ENCODE data around the gene EFNA3. TPM values are rescaled to one million over a fixed set of nuclear protein-coding genes. Genes with fewer than 3 reads are reported as not detected.

Gene EFNA3
- total RNA-seq, 1 experiment from 2014 or later, result 12.5 TPM

DNA sequence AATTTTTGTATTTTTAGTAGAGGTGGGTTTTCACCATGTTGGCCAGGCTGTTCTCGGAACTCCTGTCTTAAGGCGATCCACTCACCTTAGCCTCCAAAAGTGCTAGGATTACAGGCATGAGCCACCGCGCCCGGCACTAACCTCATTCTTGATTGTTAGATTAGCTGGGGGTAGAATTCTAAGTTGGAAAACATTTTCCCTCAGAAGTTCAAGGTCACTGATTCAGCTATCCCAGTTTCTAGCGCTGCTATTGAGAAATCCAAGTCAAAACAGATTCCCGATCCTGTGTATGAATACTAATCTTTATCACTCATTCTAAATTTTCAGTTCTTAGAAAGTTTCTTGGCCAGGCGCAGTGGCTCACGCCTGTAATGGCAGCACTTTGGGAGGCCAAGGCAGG lies 24.7 kb downstream of the EFNA3 start:
- no peak overlapping the region for H3K4me3 Mint-ChIP-seq

DNA sequence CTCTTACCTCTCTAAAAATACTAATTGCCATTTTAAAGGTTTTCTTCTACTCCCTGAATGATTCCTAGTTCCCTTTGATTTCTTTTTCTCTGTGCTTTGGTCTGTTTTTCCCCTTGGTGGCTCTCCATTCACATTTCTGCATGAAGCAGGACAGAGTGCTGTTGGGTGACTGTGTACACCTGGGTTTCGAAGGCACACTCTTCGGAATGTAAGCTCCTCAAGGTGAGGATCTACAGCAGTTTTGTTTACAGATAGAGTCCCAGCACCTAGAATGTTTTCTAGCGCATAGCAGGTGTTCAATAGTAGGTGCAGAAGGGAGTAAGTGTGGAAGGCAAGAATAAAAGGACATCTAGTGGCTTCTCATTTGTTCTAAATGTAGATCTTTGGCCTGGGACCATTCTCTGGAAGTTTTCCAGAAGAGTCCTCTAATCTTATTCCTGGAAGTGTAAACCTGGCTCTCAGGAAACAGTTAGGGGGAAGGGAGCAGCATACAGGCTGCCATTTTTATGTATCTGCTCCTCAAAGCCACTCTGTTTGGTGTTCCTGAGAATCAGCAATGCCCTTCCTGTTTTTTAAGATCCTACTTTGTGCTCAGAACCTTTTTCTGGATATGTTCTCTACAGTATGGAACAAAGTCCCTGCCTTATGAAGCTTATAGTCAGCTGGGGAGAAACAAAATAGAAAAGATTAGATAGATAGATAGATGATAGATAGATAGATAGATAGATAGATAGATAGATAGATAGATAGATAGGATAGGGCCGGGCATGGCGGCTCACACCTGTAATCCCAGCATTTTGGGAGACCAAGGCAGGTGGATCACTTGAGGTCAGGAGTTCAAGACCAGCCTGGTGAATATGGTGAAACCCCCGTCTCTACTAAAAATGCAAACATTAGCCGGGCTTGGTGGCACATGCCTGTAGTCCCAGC lies 26.2 kb downstream of the EFNA3 start:
- Mint-ChIP-seq H3K4me1 (no peaks in the 10 kb centered on the region), H3K9me3 (no peaks in the 10 kb centered on the region), H3K27ac (no peak overlapping the region), H3K27me3 (ENCODE audit: low read depth) (peaks cover 14% of the 10 kb centered on the region), H3K4me3 (no peak overlapping the region), H3K36me3 (no peaks in the 10 kb centered on the region)
- DNase-seq (ENCODE audit: low spot score), result no peak
- CTCF ChIA-PET, result interaction anchor here (0.8 to 3.2 kb wide), 4 partner anchors 10 to 63 kb away, joined by 3 to 17 read pairs (median 6); no protein-coding TSS in a partner anchor
- no peak for ATAC-seq
- POLR2A ChIA-PET, result no interaction called here
- TF ChIP-seq, protein P1, sequence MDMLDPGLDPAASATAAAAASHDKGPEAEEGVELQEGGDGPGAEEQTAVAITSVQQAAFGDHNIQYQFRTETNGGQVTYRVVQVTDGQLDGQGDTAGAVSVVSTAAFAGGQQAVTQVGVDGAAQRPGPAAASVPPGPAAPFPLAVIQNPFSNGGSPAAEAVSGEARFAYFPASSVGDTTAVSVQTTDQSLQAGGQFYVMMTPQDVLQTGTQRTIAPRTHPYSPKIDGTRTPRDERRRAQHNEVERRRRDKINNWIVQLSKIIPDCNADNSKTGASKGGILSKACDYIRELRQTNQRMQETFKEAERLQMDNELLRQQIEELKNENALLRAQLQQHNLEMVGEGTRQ (CRISPR knock-in tag; IDR thresholded peaks at IDR 0.05), result no peak
- TF ChIP-seq ZNF232 (CRISPR knock-in tag; IDR thresholded peaks at IDR 0.05) (no peak), OVOL2 (CRISPR knock-in tag; IDR thresholded peaks at IDR 0.05; ENCODE audit: borderline replicate concordance) (no peak), FOXJ3 (CRISPR knock-in tag; IDR thresholded peaks at IDR 0.05; ENCODE audit: borderline replicate concordance) (no peak), RELA (CRISPR knock-in tag; IDR thresholded peaks at IDR 0.05; ENCODE audit: borderline replicate concordance) (no peak), ZNF121 (CRISPR knock-in tag; IDR thresholded peaks at IDR 0.05) (no peak), ZBTB21 (CRISPR knock-in tag; IDR thresholded peaks at IDR 0.05; ENCODE audit: borderline replicate concordance) (no peak), ZNF396 (CRISPR knock-in tag; IDR thresholded peaks at IDR 0.05; ENCODE audit: borderline replicate concordance) (no peak), IRF2 (CRISPR knock-in tag; IDR thresholded peaks at IDR 0.05; ENCODE audit: borderline replicate concordance, low read depth) (no peak)
- TF ChIP-seq, protein P2, sequence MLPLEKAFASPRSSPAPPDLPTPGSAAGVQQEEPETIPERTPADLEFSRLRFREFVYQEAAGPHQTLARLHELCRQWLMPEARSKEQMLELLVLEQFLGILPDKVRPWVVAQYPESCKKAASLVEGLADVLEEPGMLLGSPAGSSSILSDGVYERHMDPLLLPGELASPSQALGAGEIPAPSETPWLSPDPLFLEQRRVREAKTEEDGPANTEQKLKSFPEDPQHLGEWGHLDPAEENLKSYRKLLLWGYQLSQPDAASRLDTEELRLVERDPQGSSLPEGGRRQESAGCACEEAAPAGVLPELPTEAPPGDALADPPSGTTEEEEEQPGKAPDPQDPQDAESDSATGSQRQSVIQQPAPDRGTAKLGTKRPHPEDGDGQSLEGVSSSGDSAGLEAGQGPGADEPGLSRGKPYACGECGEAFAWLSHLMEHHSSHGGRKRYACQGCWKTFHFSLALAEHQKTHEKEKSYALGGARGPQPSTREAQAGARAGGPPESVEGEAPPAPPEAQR (CRISPR knock-in tag; IDR thresholded peaks at IDR 0.05), result no peak
- TF ChIP-seq, protein P3, sequence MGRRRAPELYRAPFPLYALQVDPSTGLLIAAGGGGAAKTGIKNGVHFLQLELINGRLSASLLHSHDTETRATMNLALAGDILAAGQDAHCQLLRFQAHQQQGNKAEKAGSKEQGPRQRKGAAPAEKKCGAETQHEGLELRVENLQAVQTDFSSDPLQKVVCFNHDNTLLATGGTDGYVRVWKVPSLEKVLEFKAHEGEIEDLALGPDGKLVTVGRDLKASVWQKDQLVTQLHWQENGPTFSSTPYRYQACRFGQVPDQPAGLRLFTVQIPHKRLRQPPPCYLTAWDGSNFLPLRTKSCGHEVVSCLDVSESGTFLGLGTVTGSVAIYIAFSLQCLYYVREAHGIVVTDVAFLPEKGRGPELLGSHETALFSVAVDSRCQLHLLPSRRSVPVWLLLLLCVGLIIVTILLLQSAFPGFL (CRISPR knock-in tag; IDR thresholded peaks at IDR 0.05; ENCODE audit: borderline replicate concordance), result no peak
- TF ChIP-seq, protein P4, sequence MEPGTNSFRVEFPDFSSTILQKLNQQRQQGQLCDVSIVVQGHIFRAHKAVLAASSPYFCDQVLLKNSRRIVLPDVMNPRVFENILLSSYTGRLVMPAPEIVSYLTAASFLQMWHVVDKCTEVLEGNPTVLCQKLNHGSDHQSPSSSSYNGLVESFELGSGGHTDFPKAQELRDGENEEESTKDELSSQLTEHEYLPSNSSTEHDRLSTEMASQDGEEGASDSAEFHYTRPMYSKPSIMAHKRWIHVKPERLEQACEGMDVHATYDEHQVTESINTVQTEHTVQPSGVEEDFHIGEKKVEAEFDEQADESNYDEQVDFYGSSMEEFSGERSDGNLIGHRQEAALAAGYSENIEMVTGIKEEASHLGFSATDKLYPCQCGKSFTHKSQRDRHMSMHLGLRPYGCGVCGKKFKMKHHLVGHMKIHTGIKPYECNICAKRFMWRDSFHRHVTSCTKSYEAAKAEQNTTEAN (CRISPR knock-in tag; IDR thresholded peaks at IDR 0.05), result no peak
- TF ChIP-seq, protein P5, sequence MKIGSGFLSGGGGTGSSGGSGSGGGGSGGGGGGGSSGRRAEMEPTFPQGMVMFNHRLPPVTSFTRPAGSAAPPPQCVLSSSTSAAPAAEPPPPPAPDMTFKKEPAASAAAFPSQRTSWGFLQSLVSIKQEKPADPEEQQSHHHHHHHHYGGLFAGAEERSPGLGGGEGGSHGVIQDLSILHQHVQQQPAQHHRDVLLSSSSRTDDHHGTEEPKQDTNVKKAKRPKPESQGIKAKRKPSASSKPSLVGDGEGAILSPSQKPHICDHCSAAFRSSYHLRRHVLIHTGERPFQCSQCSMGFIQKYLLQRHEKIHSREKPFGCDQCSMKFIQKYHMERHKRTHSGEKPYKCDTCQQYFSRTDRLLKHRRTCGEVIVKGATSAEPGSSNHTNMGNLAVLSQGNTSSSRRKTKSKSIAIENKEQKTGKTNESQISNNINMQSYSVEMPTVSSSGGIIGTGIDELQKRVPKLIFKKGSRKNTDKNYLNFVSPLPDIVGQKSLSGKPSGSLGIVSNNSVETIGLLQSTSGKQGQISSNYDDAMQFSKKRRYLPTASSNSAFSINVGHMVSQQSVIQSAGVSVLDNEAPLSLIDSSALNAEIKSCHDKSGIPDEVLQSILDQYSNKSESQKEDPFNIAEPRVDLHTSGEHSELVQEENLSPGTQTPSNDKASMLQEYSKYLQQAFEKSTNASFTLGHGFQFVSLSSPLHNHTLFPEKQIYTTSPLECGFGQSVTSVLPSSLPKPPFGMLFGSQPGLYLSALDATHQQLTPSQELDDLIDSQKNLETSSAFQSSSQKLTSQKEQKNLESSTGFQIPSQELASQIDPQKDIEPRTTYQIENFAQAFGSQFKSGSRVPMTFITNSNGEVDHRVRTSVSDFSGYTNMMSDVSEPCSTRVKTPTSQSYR (CRISPR knock-in tag; IDR thresholded peaks at IDR 0.05), result no peak

More for the DNA sequence above, 24.7 kb downstream of the EFNA3 start:
- no peak for DNase-seq (ENCODE audit: low spot score)
- ChIA-PET CTCF (interaction anchor here (1.0 to 2.4 kb wide), 5 partner anchors 12 to 70 kb away, joined by 3 to 10 read pairs (median 6); partner anchors contain the start of gene KRTCAP2), POLR2A (no interaction called here)
- ATAC-seq, result no peak
- TF ChIP-seq, protein P6, sequence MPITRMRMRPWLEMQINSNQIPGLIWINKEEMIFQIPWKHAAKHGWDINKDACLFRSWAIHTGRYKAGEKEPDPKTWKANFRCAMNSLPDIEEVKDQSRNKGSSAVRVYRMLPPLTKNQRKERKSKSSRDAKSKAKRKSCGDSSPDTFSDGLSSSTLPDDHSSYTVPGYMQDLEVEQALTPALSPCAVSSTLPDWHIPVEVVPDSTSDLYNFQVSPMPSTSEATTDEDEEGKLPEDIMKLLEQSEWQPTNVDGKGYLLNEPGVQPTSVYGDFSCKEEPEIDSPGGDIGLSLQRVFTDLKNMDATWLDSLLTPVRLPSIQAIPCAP (CRISPR knock-in tag; IDR thresholded peaks at IDR 0.05), result no peak
- TF ChIP-seq CBFB (CRISPR knock-in tag; IDR thresholded peaks at IDR 0.05; ENCODE audit: low read depth) (no peak), ZNF232 (CRISPR knock-in tag; IDR thresholded peaks at IDR 0.05) (no peak), NR2C2 (CRISPR knock-in tag; IDR thresholded peaks at IDR 0.05) (no peak), SMAD4 (CRISPR knock-in tag; IDR thresholded peaks at IDR 0.05) (no peak), JAZF1 (CRISPR knock-in tag; IDR thresholded peaks at IDR 0.05) (no peak), ATF1 (CRISPR knock-in tag; IDR thresholded peaks at IDR 0.05) (no peak), RELA (CRISPR knock-in tag; IDR thresholded peaks at IDR 0.05; ENCODE audit: borderline replicate concordance) (no peak)
- TF ChIP-seq, protein P7, sequence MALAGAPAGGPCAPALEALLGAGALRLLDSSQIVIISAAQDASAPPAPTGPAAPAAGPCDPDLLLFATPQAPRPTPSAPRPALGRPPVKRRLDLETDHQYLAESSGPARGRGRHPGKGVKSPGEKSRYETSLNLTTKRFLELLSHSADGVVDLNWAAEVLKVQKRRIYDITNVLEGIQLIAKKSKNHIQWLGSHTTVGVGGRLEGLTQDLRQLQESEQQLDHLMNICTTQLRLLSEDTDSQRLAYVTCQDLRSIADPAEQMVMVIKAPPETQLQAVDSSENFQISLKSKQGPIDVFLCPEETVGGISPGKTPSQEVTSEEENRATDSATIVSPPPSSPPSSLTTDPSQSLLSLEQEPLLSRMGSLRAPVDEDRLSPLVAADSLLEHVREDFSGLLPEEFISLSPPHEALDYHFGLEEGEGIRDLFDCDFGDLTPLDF (CRISPR knock-in tag; IDR thresholded peaks at IDR 0.05), result no peak
- TF ChIP-seq, protein P5 (CRISPR knock-in tag; IDR thresholded peaks at IDR 0.05), result no peak
- Mint-ChIP-seq H3K27ac (no peak overlapping the region), H3K27me3 (ENCODE audit: low read depth) (peaks cover 14% of the 10 kb centered on the region), H3K36me3 (no peaks in the 10 kb centered on the region), H3K4me1 (no peaks in the 10 kb centered on the region), H3K9me3 (no peaks in the 10 kb centered on the region)
